Sciatic nerve (tissue), 2 donors: ENCODE data around the gene FTMT. TPM values are rescaled to one million over a fixed set of nuclear protein-coding genes. Genes with fewer than 3 reads are reported as not detected.
"Not testable (repeated sequence)": the region's sequence is repeated elsewhere in the genome, so short reads cannot be mapped to it uniquely, and the experiment has no call there.

ENCODE experiments used
- ATAC-seq: fragments of 200-7000 bp; cut with Tn5 transposase; one replicate; pipeline ENCODE4 v1.9.1; 2020; ENCODE audit warnings: mild to moderate bottlenecking, moderate library complexity
- DNase-seq: peaks from one replicate; pipeline ENCODE4 v3.0.0-alpha.2; 2020; ENCODE audit warnings: low spot score
- intact Hi-C: fragments of 100-400 bp; cut with DNase I; formaldehyde crosslinking; loops from one replicate; pipeline ENCODE4 v1.14.2; 2022
- total RNA-seq: library from RNA; stranded (reverse); fragmentation: NEBNext Ultra II Directional; extraction: Animal tissue kit (Norgen Biotek cat#: 25700); gene quantifications from one replicate; pipeline ENCODE4 v1.2.1, GENCODE V29; 2021
- donor health status: DM: no; HTN: no; CAD: no.
- donor health status: DM: no; HTN: no; CAD: no.

Gene FTMT
- total RNA-seq, result not detected

GRCh38 chr5:121851643-121852574 is at the start of gene FTMT:
TSS of gene FTMT (plus strand) at chr5:121851882. CDS start at chr5:121851964, 82 bp downstream.
- no peak for ATAC-seq
- intact Hi-C loops, result no loop called here
- no peak for DNase-seq

- intact Hi-C loops, result not testable (repeated sequence)
Observed at GRCh38 chr5:121805251-121805650, 46.4 kb upstream of the FTMT start.

GRCh38 chr5:121805911-121806310 is 45.8 kb upstream of the FTMT start:
- ATAC-seq, result no peak
- intact Hi-C loops, result no loop called here

More at GRCh38 chr5:121805251-121805650, 46.4 kb upstream of the FTMT start:
- DNase-seq, ATAC-seq: not testable (repeated sequence)

GRCh38 chr5:121816164-121816563 is 35.5 kb upstream of the FTMT start:
- intact Hi-C loops, result no loop called here
- DNase-seq, result no peak
- ATAC-seq, result no peak

More at GRCh38 chr5:121805911-121806310, 45.8 kb upstream of the FTMT start:
- DNase-seq, result no peak

GRCh38 chr5:121819682-121820261 is 31.9 kb upstream of the FTMT start:
- no peak for DNase-seq
- ATAC-seq, result no peak
- intact Hi-C loops, result no loop called here

GRCh38 chr5:121833617-121834016 is 18.1 kb upstream of the FTMT start:
- intact Hi-C loops, result no loop called here
- no peak for DNase-seq
- no peak for ATAC-seq

GRCh38 chr5:121834021-121834420 is 17.7 kb upstream of the FTMT start:
- intact Hi-C loops, result no loop called here
- ATAC-seq (no peak), DNase-seq (no peak)

- intact Hi-C loops, result no loop called here
- no peak for ATAC-seq
- no peak for DNase-seq
Observed at GRCh38 chr5:121841892-121842291, 9.8 kb upstream of the FTMT start.

GRCh38 chr5:121850272-121850671 is 1.4 kb upstream of the FTMT start:
- intact Hi-C loops, result no loop called here
- DNase-seq, result no peak
- no peak for ATAC-seq

GRCh38 chr5:121853850-121854249 is 2.2 kb downstream of the FTMT start:
- intact Hi-C loops, result no loop called here
- DNase-seq (no peak), ATAC-seq (no peak)

- DNase-seq (no peak), ATAC-seq (no peak)
- intact Hi-C loops, result no loop called here
Observed at GRCh38 chr5:121862801-121863200, 11.1 kb downstream of the FTMT start.

- no peak for ATAC-seq
- intact Hi-C loops, result no loop called here
- no peak for DNase-seq
Observed at GRCh38 chr5:121863753-121864285, 12.1 kb downstream of the FTMT start.

- intact Hi-C loops, result no loop called here
- ATAC-seq, result no peak
- no peak for DNase-seq
Observed at GRCh38 chr5:121867403-121867802, 15.7 kb downstream of the FTMT start.

GRCh38 chr5:121870489-121870888 is 18.8 kb downstream of the FTMT start:
- intact Hi-C loops, result no loop called here
- no peak for DNase-seq
- ATAC-seq, result no peak

- ATAC-seq (no peak), DNase-seq (no peak)
- intact Hi-C loops, result no loop called here
Observed at GRCh38 chr5:121872856-121873255, 21.2 kb downstream of the FTMT start.

GRCh38 chr5:121873409-121873808 is 21.7 kb downstream of the FTMT start:
- ATAC-seq (no peak), DNase-seq (no peak)
- intact Hi-C loops, result no loop called here

GRCh38 chr5:121885630-121886029 is 33.9 kb downstream of the FTMT start:
- no peak for ATAC-seq
- intact Hi-C loops, result no loop called here

GRCh38 chr5:121887727-121888126 is 36.0 kb downstream of the FTMT start:
- DNase-seq, result no peak
- intact Hi-C loops, result no loop called here
- ATAC-seq, result no peak

More at GRCh38 chr5:121885630-121886029, 33.9 kb downstream of the FTMT start:
- no peak for DNase-seq

- ATAC-seq (no peak), DNase-seq (no peak)
- intact Hi-C loops, result no loop called here
Observed at GRCh38 chr5:121890297-121890858, 38.7 kb downstream of the FTMT start.

GRCh38 chr5:121897341-121897740 is 45.7 kb downstream of the FTMT start:
- DNase-seq (no peak), ATAC-seq (no peak)
- intact Hi-C loops, result no loop called here
